GM19193 (cell line): ENCODE measurements around the gene CTTN.

Source experiments
- POLR2A ChIP-seq: IDR thresholded peaks from 4 replicates; pipeline ENCODE4 v1.6.1; 2011; ENCODE audit not compliant: insufficient read depth, insufficient read length; ENCODE audit errors: extremely low read depth

Gene CTTN

GRCh38 chr11:70397336-70397982 lies 870 bp upstream of the CTTN start:
- no peak for TF ChIP-seq POLR2A

GRCh38 chr11:70398834-70399680 lies 728 bp downstream of the CTTN start:
- TF ChIP-seq POLR2A, result no peak

GRCh38 chr11:70399681-70400112 lies 1.4 kb downstream of the CTTN start:
- TF ChIP-seq POLR2A, result no peak

- no peak for TF ChIP-seq POLR2A
Measured at GRCh38 chr11:70400643-70401042, 2.3 kb downstream of the CTTN start.

GRCh38 chr11:70402016-70402415 lies 3.7 kb downstream of the CTTN start:
- no peak for TF ChIP-seq POLR2A

GRCh38 chr11:70402685-70403084 lies 4.4 kb downstream of the CTTN start:
- TF ChIP-seq POLR2A, result no peak

- TF ChIP-seq POLR2A, result no peak
Measured at GRCh38 chr11:70404244-70404643, 5.9 kb downstream of the CTTN start.

- no peak for TF ChIP-seq POLR2A
Measured at GRCh38 chr11:70405679-70406395, 7.5 kb downstream of the CTTN start.

GRCh38 chr11:70407121-70407520 lies 8.8 kb downstream of the CTTN start:
- TF ChIP-seq POLR2A, result no peak

- no peak for TF ChIP-seq POLR2A
Measured at GRCh38 chr11:70407814-70408213, 9.5 kb downstream of the CTTN start.

GRCh38 chr11:70409437-70409836 lies 11.1 kb downstream of the CTTN start:
- no peak for TF ChIP-seq POLR2A

- no peak for TF ChIP-seq POLR2A
Measured at GRCh38 chr11:70409871-70410270, 11.5 kb downstream of the CTTN start.

GRCh38 chr11:70410276-70411205 lies 12.2 kb downstream of the CTTN start:
- no peak for TF ChIP-seq POLR2A

GRCh38 chr11:70411713-70412452 lies 13.6 kb downstream of the CTTN start:
- TF ChIP-seq POLR2A, result no peak
